ENCODE results near the gene LCN1.

- TF ChIP-seq CTCF (IDR thresholded peaks at IDR 0.05), result no peak
- TF ChIP-seq POLR2AphosphoS5 (IDR thresholded peaks at IDR 0.05), result no peak
- no peak for TF ChIP-seq POLR2A (IDR thresholded peaks at IDR 0.05)
Observed at GRCh38 chr9:135570456-135570855, 49.2 kb downstream of the LCN1 start.
